GM18507 (cell line): Measurements from ENCODE around the gene CAMSAP2.
A peak's percentile ranks its signal among the peaks of the same experiment; 100 is the strongest.
"Not testable (repeated sequence)": the region's sequence is repeated elsewhere in the genome, so short reads cannot be mapped to it uniquely, and the experiment has no call there.

Experiments used
- DNase-seq: peaks from one replicate; pipeline ENCODE4 v3.0.0; 2011; ENCODE audit warnings: low read depth; ENCODE audit not compliant: insufficient read length; ENCODE audit errors: extremely low spot score
- FAIRE-seq: peaks from 2 replicates; lab custom pipeline; 2011; peaks lifted over from hg19 to GRCh38; lab: Jason Lieb, UNC

Gene CAMSAP2

DNA sequence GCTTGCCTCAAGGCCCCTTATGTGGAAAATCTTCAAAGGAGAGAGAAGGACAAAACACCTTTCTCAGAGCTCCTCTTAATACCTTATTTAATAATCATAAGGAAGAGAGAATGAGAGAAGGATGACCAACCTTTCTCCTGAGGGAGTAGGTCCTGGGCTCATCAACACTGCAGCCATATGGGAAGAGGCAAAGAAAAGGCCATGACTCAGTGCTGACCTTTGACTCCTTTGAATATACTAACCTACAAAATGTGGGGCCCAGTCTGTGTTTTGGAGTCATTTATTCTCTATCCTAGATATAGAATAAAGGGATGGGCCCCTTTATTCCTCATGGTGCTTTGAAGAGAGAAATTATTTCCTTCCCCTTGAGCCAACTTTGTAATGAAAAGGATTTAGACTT is 38.3 kb downstream of the CAMSAP2 start:
- DNase-seq = no peak
- FAIRE-seq = no peak

DNA sequence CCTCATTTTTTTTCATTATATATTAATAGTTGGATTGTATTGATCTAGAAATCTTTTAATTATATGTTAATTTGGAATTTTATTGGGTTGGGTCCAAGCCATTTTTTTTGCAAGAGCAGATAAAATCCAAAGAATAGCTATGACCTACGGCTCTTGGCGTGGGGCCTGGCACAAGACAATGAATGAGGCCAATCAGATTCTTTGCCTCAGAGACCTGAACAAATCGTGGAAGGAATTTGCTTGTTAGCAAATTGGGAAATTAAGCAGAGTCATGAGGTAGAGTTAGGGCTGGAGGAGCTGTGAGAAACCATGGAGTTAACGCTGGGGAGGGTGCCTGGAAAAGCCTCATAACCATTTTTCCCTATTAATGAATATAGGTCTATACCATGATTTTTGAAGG is 40.1 kb downstream of the CAMSAP2 start:
- DNase-seq (no peak), FAIRE-seq (no peak)

DNA sequence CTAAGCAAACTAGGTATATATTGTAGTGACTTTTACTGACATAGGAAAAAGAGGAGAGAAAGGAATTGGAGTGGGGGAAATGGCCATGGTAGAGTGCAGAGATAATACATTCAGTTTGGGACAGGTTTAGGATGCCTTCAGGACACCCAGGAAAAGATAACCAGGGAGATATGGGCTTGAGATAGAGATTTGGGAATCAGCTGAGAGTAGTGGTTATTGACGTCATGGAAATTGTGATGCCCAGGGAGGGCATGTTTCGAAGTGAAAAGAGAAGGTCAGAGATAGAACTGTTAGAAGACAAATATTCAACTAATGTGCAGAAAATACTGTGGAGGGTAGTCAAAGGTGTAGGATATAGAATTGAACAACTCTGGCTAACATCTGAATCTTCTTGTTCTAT is 40.6 kb downstream of the CAMSAP2 start:
- no peak for FAIRE-seq
- DNase-seq = no peak

DNA sequence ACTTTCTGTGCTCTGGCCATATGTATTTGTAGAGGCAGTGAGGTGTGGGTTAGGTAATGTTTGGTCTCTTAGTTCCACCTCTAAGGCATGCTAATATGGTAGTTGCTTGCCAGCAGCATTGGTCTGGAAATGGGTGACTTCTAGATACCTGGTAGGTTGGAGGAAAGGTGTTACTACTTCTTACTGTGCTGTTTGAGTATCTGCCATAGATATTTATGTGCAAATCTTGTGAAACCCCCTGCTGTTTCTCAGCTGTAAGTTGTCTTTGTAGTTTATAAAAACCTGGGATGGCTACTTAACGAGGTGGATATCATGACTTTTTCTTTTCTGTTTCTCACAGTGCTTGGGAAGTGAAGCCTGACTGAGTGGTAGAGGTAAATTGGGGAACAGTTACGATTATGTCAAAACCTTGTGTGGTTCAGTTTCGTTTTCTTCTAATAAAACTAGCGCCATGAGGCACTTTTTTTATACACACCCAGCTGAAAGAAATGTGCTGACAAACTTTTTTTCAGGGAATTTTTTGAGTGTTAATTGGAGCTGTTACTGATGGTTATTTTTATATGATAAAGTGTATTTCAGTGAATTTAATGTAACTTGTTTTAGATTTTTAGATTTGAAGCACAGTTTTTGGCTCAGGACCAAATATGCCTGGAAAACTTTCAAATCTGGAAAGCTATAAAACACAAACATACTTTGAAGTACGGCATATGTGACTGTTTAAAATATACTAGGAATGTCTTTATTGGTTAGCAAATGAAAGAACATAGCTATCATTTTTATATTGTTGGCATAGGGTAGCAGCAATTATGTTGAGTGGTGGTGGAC is 42.1 kb downstream of the CAMSAP2 start:
- DNase-seq (no peak), FAIRE-seq (peak; percentile 73)

DNA sequence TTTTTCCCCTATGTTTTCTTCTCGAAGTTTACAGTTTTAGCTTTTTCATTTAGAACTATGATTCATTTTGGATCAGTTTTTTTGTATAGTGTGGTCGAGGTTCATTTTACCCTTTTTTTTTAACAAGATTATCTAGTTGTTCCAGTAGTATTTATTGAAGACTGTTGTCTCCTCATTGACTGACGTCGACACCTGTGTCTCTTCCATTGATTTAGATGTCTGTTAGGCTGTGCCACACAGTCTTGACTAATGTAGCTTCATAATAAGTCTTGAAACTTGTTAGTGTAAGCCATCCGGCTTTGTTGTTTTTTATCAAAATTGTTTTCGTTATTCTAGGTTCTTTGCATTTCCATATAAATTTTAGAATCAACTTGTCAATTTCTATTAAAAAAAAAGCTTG is 45.2 kb downstream of the CAMSAP2 start:
- FAIRE-seq (no peak), DNase-seq (no peak)

DNA sequence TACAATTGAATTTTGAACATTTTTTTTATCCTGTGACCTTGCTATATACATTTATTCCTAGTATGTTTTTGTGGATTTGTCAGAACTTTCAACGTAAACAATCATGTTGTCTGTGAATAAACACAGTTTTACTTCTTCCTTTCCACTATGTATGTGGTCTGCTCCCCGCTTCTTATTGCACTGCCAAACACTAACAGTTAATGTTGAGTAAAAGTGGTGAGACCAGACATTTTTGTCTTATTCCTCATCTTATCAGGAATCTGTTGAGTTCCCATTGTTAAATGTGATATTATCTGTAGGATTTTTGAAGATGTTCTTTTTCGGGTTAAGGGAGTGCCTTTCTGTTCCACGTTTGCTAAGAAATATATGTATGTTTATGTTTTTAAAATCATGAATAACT is 45.9 kb downstream of the CAMSAP2 start:
- FAIRE-seq = no peak
- DNase-seq = no peak

DNA sequence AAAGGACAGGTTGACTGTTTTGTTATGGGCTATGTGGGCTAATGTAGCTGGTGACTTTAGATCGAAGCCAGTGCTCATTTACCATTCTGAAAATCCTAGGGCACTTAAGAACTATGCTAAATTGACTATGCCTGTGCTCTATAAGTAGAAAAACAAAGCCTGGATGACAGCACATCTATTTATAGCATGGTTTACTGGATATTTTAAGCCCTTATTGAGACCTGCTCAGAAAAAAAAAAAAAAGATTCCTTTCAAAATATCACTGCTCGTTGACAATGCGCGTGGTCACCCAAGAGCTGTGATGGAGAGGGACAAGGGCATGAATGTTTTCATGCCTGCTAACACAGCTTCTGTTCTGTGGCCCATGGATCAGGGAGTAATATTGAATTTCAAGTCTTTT is 48.1 kb downstream of the CAMSAP2 start:
- no peak for DNase-seq
- no peak for FAIRE-seq

DNA sequence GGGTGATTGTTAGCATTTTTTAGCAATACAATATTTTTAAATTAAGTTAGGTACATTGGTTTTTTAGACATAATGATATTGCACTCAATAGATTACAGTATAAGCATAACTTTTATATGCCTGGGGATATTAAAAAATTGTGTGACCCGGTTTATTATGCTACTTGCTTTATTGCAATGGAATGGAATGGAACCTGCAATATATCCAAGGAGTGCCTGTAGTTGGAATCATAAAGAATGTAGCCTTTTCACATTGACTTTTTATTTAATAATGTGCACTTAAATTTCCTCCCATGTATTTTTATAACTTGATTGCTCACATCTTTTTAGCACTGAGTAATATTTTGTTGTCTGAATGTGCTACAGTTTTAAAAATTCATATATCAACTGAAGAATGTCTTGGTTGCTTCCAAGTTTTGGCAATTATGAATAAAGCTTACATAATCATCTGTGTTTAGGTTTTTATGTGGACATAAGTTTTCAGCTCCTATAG is 49.2 kb downstream of the CAMSAP2 start:
- DNase-seq = no peak
- FAIRE-seq = no peak

DNA sequence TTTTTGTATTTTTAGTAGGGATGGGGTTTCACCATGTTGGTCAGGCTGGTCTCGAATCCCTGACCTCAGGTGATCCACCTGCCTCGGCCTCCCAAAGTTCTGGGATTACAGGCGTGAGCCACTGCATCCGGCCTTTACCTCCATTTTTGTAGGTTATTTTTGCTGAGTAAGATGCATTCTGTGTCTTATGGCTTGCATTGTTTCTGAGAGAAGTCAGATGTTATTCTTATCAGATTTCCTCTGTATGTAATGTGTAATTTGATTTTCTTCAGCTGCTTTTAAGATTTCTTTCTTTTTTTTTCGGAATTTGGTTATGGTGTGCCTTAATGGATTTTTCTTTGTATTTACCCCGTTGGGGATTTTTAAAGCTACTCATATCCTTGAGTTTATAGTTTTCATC is 52.3 kb downstream of the CAMSAP2 start:
- DNase-seq, FAIRE-seq: not testable (repeated sequence)

DNA sequence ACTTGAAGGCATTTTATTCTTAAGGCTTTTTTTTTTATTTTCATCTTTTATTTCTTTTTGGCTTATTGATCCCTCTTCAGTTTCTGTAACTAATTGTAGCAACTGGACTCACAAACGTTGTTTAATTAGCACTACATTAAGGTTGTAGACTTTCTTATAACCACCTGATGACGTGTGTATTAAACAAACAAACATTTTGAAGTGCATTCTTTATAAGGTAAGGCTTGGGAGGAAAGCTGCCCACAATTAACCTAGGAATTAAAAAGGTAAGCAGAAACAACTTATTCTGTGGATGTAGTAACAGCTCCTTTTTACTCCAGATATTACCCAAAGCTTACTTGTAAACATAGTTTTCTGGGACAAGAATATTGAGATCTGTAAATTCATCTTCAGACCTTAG is 55.0 kb downstream of the CAMSAP2 start:
- DNase-seq = no peak
- FAIRE-seq = no peak

DNA sequence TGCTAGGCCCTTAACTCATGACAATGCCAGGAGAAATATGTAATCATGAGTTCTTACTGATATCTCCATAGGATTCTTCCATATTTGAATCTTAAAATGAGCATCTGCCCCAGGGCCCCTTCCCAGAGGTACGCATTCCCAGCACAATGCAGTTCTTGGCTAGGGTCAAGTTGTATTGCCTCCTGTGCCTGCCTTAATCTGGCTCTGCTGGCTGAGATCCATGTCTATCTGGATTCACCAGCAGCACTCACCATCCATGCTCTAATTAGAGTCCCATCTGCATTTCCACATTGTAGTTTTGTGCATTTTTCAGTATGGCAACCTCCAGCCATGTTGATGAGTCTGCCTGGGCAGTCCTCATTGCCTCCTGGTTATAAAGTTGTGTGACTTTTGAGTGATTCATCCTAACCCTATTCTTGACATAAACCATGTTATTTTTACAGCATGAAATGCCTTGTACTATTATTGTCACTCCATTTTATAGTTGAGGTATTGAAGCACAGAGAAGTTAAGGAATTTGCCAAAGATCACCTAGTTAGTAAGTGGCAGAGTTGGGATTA is 55.9 kb downstream of the CAMSAP2 start:
- DNase-seq (no peak), FAIRE-seq (no peak)

DNA sequence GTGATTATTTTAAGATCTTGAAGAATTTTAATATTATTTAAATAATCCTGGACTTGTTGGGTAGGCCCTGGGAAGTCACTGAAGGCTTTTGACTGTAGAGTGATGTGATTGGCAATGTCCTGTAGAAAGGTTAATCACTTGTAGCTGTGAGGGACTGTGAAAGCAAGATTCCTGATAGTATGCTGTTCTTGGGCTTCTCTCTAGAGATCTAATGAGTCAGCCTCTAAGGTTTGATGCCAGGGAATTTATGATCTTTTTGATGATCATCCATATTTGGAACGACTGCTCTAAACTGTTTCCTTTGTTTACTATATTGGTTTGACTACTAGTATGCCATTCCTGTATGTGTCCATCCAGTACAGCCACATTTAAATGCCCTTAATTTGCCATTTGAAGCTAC is 56.5 kb downstream of the CAMSAP2 start:
- DNase-seq = no peak
- FAIRE-seq = no peak

DNA sequence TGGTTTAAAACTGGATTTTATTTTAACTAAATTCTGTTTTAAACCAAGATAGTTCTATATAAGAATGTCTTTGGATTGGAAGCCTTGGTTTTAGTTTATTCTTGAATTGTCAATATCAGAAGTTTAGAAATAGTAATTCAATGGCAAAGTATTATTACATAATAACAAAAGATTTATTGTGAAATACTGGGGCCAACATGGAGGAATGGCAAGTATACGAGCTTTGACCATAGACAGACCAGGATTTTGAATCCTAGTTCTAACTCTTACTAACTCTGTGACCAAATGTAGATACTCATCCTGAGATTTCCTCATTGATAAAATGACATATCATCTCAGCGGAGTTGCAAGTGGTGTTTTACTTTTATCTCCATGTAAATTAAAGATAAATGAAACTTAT is 63.3 kb downstream of the CAMSAP2 start:
- DNase-seq (no peak), FAIRE-seq (no peak)

DNA sequence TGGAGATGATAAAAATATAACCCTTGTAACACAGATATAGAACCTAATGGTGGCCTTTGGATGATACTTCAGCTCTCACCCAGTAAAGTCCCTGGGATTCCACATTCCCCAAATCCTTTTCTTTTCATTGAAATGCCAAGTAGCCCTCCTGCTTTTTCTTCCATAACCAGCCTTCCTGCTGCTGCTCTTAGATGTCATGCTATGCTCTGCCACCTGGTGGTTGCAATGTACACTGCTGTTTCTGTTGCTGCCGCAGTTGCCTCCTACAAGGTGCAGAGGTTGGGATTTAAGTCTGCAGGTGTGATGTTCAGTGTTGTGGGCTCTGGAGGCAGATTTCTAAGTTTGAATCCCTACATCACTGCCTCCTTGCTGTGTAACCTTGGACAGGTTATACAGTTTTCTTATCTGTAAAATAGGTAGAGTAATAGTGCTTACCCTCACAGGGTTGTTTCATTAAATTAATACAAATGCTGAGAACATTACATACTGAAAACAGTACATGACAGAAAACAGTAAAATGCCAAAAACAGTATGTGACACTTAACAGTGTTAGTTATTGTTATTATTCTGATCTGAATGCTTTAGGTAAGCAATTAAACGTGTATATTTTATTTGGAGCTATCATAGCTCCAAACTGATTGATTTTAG is 64.3 kb downstream of the CAMSAP2 start:
- FAIRE-seq = peak; percentile 97
- DNase-seq = peak; percentile 49

DNA sequence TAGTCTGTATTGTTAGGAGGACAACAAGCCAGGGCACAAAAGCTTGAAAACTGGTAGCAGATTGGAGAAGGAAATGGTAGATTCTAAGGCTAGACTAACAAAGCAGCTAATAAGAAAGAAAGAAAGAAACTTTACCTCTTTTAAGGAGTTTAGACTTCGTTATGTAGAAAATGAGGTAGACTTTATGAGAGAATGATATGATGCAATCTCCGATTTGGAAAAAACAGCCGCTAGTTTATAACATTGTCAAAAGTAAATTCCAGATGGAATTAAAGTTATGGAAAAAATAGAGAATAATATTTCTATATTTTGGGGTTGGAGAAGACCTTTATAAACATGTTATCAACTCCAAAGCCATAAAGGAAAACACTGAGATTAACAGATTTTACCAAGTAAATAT is 67.0 kb downstream of the CAMSAP2 start:
- DNase-seq = no peak
- no peak for FAIRE-seq

DNA sequence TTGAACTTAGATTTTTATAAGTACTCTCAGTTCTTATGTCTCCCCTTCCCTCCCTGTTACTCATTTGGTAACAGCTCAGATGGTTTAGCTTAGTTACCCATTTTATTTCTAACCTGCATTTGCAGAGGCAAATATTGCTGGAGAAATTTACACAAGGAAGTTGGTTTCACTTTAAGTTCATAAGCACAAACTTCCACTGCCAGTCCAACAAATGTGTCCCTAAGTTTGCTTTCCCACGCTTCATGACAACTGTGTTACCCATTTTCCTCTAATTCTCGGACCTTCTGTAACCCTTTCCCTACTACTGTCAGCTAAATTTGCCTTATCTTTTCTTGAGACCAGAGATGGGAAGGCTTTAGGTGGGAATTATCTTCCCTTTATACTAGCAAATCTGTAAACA is 70.2 kb downstream of the CAMSAP2 start:
- DNase-seq (no peak), FAIRE-seq (no peak)

DNA sequence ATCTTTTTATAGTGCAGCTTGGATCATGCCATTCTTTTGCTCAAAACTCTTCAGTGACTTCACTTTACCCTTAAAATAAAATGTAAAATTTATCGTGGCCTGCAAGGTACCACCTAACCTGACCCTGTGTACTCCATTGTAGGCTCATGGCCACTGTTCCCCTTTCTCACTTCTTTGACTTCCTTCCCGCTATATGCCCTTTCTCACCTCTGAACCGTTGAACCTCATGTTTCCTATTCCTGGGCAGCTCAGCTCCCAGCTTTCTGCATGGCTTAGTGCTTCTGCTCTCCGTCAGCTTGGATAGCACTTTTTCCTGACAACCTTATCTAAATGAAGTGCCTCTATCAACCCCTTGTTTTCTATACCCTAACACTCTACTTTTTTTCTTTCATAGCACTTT is 73.0 kb downstream of the CAMSAP2 start:
- no peak for DNase-seq
- FAIRE-seq = no peak

DNA sequence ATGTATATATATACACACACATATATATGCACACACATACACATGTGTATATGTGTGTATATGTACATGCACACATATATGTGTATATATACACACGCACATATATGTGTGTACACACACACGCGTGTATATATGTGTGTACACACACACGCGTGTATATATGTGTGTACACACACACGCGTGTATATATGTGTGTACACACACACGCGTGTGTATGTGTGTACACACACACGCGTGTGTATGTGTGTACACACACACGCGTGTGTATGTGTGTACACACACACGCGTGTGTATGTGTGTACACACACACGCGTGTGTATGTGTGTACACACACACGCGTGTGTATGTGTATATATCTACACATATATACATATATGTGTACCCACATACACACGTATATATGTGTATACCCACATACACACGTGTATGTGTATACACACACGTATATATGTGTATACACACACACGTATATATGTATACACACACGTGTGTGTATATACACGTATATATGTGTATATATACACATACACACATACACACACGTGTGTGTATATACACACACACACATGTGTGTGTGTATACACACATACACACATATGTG is 78.0 kb downstream of the CAMSAP2 start:
- not testable (repeated sequence) for DNase-seq, FAIRE-seq

DNA sequence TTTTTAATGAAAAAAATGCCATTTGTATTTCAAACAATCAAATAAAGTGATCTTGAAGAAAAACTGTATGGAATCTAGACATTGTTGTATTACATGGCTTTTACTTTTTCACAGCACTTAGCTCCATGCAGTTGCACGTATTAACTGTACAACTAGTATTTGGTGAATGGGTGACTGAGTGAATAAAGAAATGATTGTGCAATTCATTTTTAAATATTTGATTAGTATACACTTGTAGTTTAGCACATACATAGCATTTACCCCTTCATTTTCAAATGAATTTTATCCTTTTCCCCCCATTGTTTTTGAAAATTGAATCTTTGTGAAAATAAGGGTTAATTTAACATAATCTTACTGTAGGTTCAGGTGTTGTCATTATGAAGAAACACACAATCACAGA is 79.6 kb downstream of the CAMSAP2 start:
- no peak for FAIRE-seq

DNA sequence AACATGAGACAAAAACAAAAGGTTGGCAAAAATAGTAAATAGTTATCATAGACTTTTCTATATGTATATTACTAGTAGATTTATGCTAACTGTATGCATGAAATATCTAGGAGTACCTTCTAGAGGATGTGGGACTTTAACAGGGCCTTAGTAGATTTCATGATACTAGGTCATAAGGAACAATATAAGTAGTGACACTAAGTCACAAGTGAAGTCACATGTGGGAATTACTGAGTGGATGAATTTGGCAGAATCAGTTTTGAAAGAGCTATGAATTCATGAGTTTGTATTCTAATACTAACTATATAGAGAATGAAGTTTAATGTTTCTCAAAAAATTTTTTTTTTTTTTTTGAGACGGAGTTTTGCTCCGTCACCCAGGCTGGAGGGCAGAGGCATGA is 81.0 kb downstream of the CAMSAP2 start:
- FAIRE-seq = no peak
- DNase-seq = no peak

More for the DNA sequence above, 79.6 kb downstream of the CAMSAP2 start:
- no peak for DNase-seq
